SHP77 treated with DMSO at 0.1 percent for 48 hours (cell line): ENCODE measurements around the gene SH2D2A.

Source experiments
- DNase-seq: peaks from one replicate; lab custom pipeline; 2025; lab: John Stamatoyannopoulos, UW

SH2D2A gene

GRCh38 chr1:156847591-156848460, 31.2 kb upstream of the SH2D2A start:
- DNase-seq, result no peak

GRCh38 chr1:156846643-156847042, 30.0 kb upstream of the SH2D2A start:
- DNase-seq, result no peak

- no peak for DNase-seq
These were observed 29.4 kb upstream of the SH2D2A start for GRCh38 chr1:156845953-156846545.

GRCh38 chr1:156845055-156845952, 28.7 kb upstream of the SH2D2A start:
- DNase-seq, result no peak

GRCh38 chr1:156844638-156845037, 28.0 kb upstream of the SH2D2A start:
- DNase-seq, result no peak

- no peak for DNase-seq
These were observed 27.5 kb upstream of the SH2D2A start for GRCh38 chr1:156844102-156844501.

- no peak for DNase-seq
These were observed 26.1 kb upstream of the SH2D2A start for GRCh38 chr1:156842618-156843300.

- DNase-seq, result no peak
These were observed 24.7 kb upstream of the SH2D2A start for GRCh38 chr1:156841295-156841855.

- DNase-seq, result no peak
These were observed 24.2 kb upstream of the SH2D2A start for GRCh38 chr1:156840898-156841279.

GRCh38 chr1:156840186-156840897, 23.7 kb upstream of the SH2D2A start:
- no peak for DNase-seq

- no peak for DNase-seq
These were observed 22.9 kb upstream of the SH2D2A start for GRCh38 chr1:156839426-156840109.

GRCh38 chr1:156838972-156839371, 22.3 kb upstream of the SH2D2A start:
- no peak for DNase-seq

GRCh38 chr1:156836892-156837291, 20.2 kb upstream of the SH2D2A start:
- no peak for DNase-seq

- DNase-seq, result no peak
These were observed 19.5 kb upstream of the SH2D2A start for GRCh38 chr1:156836041-156836654.

GRCh38 chr1:156834322-156834721, 17.7 kb upstream of the SH2D2A start:
- no peak for DNase-seq

- DNase-seq, result no peak
These were observed 17.0 kb upstream of the SH2D2A start for GRCh38 chr1:156833603-156834002.

GRCh38 chr1:156832434-156832833, 15.8 kb upstream of the SH2D2A start:
- no peak for DNase-seq

GRCh38 chr1:156828400-156829124, 11.9 kb upstream of the SH2D2A start:
- no peak for DNase-seq

- no peak for DNase-seq
These were observed 10.0 kb upstream of the SH2D2A start for GRCh38 chr1:156826630-156827029.
